Fibroblast of upper back skin (primary cell): Measurements from ENCODE around the gene CENPE.

Experiments used
- DNase-seq: peaks from one replicate; pipeline ENCODE4 v3.0.0-alpha.2; 2013

The CENPE gene

GRCh38 chr4:103129174-103129573, 69.0 kb downstream of the CENPE start:
- DNase-seq: no peak

GRCh38 chr4:103126126-103126525, 72.0 kb downstream of the CENPE start:
- no peak for DNase-seq

GRCh38 chr4:103123114-103123513, 75.0 kb downstream of the CENPE start:
- DNase-seq: no peak

- DNase-seq: peak; percentile 44
These were observed 80.0 kb downstream of the CENPE start for GRCh38 chr4:103118166-103118565.

- no peak for DNase-seq
These were observed 86.5 kb downstream of the CENPE start for GRCh38 chr4:103111598-103111997.

- no peak for DNase-seq
These were observed 89.6 kb downstream of the CENPE start for GRCh38 chr4:103108542-103108941.

- DNase-seq: no peak
These were observed 92.4 kb downstream of the CENPE start for GRCh38 chr4:103105558-103106356.

- no peak for DNase-seq
These were observed 93.3 kb downstream of the CENPE start for GRCh38 chr4:103104886-103105285.

- no peak for DNase-seq
These were observed 97.5 kb downstream of the CENPE start for GRCh38 chr4:103100691-103101090.

GRCh38 chr4:103099691-103100392, 98.3 kb downstream of the CENPE start, which contains the start of gene BDH2:
BDH2 (minus strand) TSS chr4:103099834; CDS start chr4:103096254, 3,580 bp downstream.
- peak; percentile 95 for DNase-seq

- DNase-seq: no peak
These were observed 99.2 kb downstream of the CENPE start for GRCh38 chr4:103098756-103099440.

GRCh38 chr4:103098341-103098740, 99.8 kb downstream of the CENPE start:
- no peak for DNase-seq

- DNase-seq: no peak
These were observed 101.0 kb downstream of the CENPE start for GRCh38 chr4:103097112-103097511.

- DNase-seq: no peak
These were observed 103.1 kb downstream of the CENPE start for GRCh38 chr4:103095080-103095479.

GRCh38 chr4:103092245-103092644, 105.9 kb downstream of the CENPE start:
- DNase-seq: no peak

GRCh38 chr4:103091601-103092223, 106.4 kb downstream of the CENPE start:
- peak; percentile 69 for DNase-seq

- no peak for DNase-seq
These were observed 108.7 kb downstream of the CENPE start for GRCh38 chr4:103089481-103089880.

GRCh38 chr4:103086551-103086950, 111.6 kb downstream of the CENPE start:
- no peak for DNase-seq

GRCh38 chr4:103085555-103086196, 112.5 kb downstream of the CENPE start:
- DNase-seq: no peak

- DNase-seq: no peak
These were observed 118.5 kb downstream of the CENPE start for GRCh38 chr4:103079621-103080020.

GRCh38 chr4:103076747-103077347, 121.3 kb downstream of the CENPE start, which contains the start of gene SLC9B2:
SLC9B2 (minus strand) TSS chr4:103076761; CDS start chr4:103067550, 9,211 bp downstream.
- DNase-seq: no peak
